A204.1 (cell line): ENCODE results near the gene MYORG.

Experiments
- FAIRE-seq: peaks from 2 replicates; lab custom pipeline; 2012; peaks lifted over from hg19 to GRCh38; lab: Jason Lieb, UNC

MYORG gene

DNA sequence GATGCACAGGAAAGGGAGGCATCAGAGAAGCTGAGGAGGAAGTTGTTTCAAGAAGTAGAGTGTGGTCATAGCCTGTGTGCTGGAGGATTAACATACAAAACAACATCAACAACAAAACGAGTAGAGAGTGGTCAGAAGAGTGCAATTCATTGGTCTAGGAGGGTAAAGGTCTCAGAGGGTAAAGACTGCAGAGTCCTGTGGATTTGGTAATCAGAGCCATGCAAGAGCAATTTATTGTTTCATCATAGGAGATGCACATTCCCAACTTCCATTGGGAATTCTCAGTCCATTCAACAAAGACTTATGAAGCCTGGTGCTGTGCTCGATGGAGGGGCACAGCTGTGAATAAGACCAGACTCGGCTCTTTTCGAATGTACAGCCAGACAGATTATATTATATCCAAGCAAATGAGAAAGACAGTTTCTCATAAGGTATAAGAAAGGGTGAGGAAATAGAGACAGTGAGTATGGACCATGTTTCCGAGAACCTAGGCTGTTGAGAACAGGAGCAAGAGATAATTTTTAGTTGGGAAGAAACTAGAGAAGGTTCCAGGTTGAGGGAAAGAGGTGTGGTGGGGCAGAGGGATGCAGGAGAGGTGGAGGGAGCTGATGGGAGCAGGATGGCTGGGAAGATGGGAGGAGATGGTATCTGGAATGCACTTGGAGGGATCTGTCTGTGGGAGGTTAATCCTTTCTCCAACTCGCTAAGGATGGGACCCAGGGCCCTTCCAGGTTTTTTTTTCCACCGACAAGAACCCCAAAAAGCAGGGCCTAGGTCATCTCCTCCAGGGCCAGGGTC is 7.9 kb upstream of the MYORG start:
- FAIRE-seq = no peak

DNA sequence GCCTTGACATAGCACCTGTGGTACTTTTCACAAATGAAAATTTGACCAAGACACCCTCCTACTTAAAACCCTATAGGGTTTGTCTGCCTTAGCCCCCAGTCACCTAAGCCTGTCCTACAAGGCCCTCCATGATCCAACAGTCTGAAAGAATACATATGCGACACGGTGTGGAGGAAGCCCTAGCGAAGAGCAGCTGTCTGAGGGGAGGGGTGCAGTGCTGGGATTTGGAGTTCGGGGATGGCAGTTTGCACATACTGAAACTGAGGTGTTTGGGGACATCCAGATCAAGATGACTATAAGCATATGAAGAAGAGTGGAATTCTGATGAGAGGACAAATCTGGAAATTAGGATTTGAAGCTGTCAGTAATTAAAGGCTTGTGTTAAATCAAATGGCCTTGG is 7.2 kb upstream of the MYORG start:
- no peak for FAIRE-seq

GRCh38 chr9:34382879-34383278 is 6.2 kb upstream of the MYORG start:
- FAIRE-seq = no peak

- FAIRE-seq = no peak
Measured at GRCh38 chr9:34382054-34382453, 5.4 kb upstream of the MYORG start.

- no peak for FAIRE-seq
Measured at GRCh38 chr9:34381323-34381722, 4.6 kb upstream of the MYORG start.

GRCh38 chr9:34380511-34381315 is 4.0 kb upstream of the MYORG start:
- no peak for FAIRE-seq

DNA sequence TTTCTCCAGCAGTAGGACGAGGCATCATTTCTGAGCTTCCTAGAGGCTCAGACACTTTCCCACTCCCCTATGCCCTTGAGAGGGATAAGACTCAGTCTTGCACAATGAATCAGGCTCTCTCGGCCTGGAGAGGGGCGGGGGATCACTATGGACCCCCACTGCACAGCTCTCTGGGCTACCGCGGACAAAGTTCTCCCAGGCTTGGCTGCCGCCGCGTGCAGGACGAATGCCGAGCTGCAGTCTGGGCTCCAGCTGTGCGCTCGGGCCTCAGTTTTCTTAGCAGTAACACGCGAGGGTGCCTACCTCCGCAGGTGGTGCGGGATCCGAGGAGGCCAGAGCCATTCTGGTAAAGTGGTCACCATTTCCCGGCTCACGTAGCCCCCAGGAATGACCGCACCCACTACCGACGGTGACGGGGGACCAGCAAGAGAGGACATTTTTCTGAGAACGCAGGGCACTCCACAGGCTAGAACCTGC is 3.4 kb upstream of the MYORG start:
- FAIRE-seq = no peak

- no peak for FAIRE-seq
Measured at GRCh38 chr9:34379334-34380033, 2.8 kb upstream of the MYORG start.

DNA sequence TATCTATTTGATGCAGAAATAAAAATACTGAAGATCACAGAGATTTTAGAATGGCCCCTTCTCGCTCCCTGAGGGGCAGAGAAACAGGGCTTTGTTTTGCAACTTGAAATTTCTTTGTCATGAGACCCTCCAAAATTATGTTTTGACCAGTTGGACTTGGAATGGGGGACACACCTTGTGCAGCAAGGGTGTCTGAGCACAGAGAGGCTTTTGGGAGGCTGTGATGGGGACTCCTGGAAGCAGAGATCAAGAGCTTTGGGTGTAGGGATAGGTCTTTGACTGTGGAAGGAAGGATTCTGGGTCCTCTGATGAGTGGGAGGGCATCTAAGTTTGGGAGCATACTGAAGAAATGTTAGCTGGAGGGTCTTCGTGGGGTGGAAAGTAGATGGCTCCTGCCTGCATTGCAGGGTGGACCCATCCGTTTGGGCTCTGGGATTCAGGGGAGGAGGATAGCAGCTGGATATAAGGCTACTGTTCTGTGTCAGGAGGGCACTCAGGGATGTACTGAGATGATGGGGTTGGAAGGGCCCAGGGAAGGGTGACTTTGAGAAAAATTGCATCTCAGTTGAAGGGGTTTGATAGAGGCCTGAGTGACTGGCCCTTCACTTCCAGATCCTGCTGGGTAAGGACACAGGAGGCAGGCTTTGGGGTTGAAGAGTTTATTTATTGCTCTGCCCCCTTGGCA is 1.8 kb upstream of the MYORG start:
- FAIRE-seq = no peak

DNA sequence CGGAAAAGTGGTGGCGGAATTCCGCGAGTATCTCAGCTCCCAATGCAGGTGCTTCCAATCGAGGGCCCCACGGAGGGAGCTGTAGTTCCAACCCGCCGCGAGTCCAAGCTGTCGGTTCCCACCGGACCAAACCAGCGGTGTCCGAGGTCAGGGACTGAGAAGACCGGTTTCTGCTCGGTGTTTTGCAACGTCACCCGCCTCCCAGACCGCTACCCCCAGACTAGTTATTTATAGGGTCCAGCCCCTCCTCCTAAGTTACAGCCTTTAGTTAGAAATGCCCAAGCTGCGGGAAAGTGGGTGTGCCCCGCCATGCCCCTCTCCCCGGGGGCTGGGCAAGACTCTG is 677 bp upstream of the MYORG start:
- no peak for FAIRE-seq

- no peak for FAIRE-seq
Measured at GRCh38 chr9:34375901-34376595, 650 bp downstream of the MYORG start.

DNA sequence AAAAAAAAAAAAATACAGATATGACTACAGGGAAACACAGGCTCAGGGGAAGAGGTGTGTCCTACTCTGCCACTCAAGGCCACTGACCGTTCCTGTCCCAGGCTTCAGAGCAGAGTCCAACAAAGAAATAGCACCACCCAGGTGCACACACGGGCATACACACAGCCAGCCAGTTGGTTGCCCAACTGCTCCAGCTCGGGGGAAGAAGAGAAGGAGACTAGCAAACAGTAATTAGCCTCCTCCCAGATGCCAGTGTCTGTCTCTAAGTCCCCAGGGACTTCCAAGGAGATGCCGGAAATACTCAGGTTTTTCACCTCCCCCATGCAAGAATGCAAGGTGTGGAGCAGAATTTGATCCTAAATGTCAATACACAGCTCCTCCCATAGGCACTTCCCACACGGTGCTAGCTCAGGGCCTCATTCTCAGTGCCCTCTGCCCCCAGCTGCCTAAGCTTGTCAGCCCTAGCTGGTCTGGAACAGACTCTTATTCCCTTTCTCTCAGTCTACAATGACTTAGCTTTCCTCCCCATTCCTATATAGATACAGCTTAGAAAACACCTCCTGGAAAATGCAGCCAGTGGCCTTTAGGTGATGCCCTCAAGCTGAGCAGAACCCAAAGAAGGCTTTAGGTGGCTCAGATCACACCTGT is 1.7 kb downstream of the MYORG start:
- FAIRE-seq = no peak

- FAIRE-seq = no peak
Measured at GRCh38 chr9:34374339-34374738, 2.4 kb downstream of the MYORG start.

GRCh38 chr9:34373749-34374148 is 2.9 kb downstream of the MYORG start:
- no peak for FAIRE-seq

DNA sequence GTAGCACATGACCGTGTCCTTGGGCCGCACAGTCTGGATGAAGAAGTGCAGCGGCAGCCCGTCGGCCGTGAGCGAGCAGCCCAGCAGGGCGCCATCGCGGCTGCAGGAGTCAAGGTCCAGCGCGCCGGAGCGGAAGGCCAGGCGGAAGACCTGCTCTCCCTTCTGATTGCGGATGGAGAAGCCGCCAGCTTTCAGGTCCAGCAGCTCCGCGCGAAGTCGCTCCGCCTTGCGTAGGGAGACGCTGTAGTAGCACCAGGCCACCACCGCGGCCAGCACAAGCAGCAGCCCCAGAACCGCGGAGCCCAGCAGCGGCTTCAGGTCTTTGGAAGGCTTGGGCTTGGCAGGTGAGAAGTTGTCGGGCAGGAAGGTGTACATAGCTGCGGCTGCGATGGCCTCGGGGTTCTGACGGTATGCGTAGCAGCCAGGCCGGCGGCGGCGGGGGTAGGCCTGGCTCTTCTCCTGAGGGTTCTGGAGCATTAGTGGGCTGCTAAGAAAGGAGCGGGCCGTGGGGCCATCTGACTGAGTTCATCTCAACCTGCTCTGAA is 4.2 kb downstream of the MYORG start:
- FAIRE-seq = no peak

- FAIRE-seq = no peak
Measured at GRCh38 chr9:34371886-34372466, 4.7 kb downstream of the MYORG start.

DNA sequence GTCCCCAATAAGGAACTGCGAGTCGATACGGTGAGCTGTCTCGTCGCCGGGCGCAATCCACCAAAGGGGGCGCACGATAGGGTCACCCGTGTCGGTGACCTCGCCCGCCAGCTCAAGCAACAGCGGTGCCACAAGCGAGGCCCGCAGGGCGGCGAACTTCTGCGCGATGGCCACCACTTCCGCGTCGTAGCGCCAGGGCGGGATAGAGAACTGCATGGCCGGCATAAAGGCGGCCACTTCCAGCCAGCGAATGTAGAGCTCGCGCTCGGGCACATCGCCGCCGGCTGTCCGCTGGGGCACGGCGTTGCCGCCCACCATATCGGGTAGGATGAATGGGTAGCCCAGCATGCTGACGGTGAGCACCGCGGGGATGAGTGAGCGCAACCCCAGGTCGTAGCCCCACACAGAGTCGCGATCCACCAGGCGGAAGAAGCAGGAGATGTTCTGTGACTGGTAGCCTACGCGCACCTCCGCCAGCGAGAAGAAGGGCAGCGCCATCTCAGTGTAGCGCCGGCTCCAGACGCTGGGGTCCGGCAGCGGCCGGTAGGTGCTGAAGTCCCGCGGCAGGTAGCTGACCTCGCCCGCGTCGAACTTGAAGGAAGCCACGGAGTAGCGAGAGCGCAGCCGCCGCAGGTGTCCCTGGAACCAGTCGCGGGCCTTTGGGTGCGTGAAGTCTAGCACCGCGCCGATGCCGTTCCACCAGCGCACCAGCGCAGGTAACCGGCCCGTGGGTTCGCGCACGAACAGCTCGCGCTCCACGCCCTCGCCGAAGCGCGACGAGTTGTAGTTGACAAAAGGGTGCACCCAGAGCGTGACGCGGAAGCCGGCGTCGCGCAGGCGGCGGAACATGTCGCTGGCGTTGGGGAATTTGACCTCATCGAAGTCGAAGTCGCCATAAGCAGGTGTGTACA is 5.5 kb downstream of the MYORG start:
- no peak for FAIRE-seq

- FAIRE-seq = no peak
Measured at GRCh38 chr9:34370335-34370969, 6.2 kb downstream of the MYORG start.

- no peak for FAIRE-seq
Measured at GRCh38 chr9:34369636-34370035, 7.1 kb downstream of the MYORG start.
